ENCODE data around the gene AGPAT2.
"Not testable (repeated sequence)": the region's sequence is repeated elsewhere in the genome, so short reads cannot be mapped to it uniquely, and the experiment has no call there.

Gene AGPAT2

DNA sequence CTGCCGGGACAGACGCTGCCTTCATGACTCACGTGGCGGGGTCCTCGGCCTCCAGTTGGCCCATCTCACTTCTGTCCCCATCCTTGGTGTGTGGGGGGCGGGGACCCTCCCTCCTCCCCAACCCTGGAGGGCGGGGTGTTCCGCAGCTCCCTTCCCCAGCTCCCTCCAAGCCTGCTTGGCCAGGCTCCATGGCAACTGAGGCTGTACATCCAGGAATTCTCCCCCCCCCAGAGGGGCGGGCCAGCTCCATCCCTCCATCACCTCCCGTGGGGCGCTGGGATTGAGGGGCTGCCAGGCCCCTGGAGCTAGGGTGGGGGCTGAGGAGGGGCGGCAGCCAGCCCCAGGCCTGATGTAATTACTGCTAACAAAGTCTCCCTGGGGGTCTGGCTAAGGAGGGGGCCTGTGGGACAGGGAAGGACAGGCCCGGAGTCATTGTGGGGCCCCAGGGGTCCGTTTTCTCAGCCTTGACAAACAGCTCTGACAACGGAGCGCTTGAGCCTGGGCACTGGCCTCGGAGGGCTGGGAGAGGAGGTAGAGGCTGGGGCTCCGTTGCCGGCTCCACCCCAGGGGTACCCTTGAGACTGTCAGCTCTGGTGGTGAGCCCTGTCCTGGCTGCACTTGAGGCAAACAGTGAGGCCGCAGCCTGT lies 33.1 kb upstream of the AGPAT2 start:
- no peak for DNase-seq

DNA sequence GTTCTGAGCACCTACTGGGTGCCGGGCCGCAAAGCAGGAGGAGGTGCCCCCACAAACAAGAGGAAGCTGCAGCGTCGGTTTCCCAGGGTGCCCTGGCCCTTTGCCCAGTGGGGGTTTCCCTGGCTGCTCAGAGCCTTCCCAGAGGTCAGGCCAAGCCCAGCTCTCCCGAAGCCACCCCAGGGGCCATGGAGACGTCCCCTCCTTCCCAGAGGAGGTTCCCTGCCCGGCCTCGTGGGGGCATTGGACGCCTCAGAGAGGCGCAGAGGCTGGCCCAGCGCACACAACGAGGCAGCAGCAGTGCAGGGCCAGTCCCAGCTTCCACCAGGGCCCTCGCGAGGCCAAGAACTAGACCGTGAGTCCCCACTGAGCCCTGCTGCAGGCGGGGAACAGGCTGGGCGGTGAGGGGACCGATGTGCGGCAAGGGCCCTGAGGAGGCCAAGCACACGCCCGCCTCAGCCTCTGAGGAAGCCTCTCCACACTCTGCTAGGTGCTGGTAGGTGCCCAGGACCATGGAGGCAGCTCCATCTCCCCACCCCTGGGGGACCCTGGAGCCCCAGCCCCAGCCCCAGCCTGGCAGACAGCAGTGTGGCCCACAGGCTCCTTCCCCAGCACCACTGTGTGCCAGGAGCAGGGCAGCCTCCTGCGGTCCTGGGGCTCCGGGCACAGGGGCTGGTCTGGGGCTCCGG lies 32.1 kb upstream of the AGPAT2 start:
- DNase-seq, result peak; percentile 61

GRCh38 chr9:136718345-136719194 lies 31.3 kb upstream of the AGPAT2 start:
- no peak for DNase-seq

DNA sequence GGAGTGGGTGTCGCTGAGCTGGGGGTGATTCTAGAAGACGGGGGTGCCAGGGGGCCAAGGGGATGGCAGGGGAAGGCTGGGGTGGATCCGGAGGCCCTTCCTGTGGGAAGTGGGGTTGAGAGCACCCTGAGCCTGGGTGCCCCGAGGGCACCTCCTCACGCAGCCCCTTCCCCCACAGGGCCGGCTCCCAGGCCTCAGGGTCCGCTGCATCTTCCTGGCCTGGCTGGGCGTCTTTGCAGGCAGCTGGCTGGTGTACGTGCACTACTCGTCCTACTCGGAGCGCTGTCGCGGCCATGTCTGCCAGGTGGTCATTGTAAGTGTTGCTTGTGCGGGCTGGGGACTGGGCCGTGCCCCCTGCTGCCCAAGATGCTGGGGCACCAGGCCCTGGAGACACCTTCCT lies 30.1 kb upstream of the AGPAT2 start:
- no peak for DNase-seq

- no peak for DNase-seq
Measured at GRCh38 chr9:136714893-136715274, 27.6 kb upstream of the AGPAT2 start.

DNA sequence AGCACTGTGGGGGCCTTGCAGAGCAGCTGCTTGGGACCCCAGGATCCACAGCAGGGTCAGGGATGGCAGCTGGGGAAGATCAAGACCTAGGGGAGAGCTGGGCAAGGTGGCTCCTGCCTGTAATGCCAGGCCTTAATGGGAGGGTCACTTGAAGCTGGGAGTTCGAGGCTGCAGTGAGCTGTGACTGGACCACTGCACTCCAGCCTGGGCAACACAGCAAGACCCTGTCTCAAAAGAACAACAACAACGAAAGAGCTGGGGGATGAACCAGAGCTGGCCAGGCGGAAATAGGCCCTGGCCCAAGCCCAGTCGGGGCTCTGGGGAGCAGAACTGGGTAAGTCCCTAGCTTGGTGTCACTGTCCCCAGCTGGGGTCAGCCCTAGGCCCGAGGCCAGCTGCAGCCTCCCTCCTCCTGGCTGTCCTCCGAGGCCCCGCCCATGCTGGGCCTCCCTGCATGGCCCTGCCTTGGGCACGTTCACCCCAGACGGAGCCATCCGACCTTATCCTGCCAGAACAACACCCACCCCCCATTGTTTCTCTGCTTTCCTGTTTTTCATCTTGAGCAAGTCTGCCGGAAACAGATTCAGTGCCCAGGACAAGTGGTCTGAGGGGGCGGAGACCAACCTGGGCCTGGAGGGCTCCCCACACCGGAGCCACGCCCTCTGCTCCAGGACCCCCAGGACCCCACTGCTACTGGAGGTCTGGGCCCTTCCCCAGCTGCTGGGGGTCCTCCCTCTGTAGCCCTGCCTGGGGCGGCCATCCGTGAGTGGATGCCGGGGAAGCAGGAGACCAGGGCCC lies 27.0 kb upstream of the AGPAT2 start:
- DNase-seq, result no peak

DNA sequence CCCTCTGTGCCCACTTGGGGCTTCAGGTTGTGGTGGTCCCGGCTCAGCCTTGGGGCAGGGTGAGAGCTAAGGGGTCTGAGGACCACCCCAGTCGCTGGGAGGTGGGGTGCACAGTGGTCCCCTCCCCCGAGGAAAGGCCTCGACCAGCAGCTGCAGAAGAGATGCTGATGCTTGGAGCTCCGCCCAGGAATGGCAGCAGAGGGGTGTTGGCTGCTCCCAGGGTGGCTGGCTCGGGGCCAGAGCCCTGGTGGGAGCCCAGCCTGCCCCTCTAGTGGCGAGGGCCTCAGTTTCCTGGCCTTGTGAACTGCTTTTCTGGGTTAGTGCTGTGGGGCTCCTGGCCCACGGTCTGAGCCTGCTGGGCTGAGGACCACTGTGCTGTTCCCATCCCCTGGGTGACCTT lies 26.3 kb upstream of the AGPAT2 start:
- DNase-seq, result no peak

DNA sequence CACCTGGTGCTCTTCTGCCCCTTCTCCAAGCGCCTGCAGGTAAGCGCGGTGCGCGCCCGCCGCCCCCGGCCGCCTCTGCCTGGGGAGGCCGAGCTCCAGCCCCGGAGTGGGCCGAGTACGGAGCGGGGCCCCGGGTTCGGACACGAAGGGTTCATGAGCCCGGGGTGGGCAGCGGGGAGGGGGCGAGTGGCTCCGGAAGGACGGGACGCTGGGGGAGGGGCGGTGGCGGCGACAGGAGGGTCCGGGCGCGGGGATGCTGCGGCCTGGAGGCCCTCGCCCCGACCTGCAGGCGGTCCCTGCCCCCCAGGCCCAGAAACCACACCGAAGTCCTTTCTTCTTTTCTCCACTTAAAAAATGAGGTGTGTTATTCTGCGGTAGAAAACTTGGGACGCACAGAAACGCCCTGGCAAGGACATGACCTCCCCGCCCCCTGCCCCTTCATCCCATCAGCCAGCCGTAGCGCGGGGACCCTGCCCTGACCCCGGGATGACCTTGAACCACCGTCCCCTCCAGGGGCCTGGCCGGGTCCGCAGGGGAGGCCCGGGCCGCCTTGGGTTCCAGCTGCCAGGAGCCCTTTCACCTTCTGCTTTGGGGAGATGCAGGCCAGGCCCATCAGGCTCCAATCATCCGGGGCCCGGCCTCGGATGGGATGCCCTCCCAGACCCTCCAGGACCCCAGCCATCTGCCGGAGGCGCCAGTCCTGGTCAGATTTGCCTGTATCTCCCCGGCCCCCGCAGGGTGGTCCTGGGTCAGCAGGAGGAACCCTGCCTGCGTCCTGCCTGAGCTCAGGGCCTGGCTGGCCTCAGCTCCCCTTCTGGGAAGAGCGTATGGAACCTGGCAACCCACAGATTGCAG lies 25.7 kb upstream of the AGPAT2 start:
- DNase-seq, result no peak

GRCh38 chr9:136711751-136712689 lies 24.8 kb upstream of the AGPAT2 start, which contains the start of gene DIPK1B:
Gene DIPK1B, plus strand, starts transcription at chr9:136712572. Its CDS starts 94 bp downstream, at chr9:136712666.
- DNase-seq, result no peak

DNA sequence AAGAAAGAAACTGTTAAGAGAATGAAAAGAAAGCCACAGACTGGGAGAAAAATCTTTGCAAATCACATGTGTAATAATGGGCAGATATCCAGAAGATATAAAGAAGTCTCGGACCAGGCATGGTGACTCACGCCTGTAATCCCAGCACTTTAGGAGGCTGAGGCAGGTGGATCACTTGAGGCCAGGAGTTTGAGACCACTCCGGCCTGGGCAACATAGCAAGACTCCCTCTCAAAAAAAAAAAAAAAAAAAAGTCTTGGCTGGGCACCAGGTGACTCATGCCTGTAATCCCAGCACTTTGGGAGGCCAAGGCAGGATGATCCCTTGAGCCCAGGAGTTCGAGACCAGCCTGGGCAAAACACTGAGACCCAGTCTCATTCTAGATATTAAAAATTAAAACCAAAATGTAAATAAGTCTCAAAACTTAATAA lies 24.0 kb upstream of the AGPAT2 start:
- DNase-seq, result not testable (repeated sequence)

DNA sequence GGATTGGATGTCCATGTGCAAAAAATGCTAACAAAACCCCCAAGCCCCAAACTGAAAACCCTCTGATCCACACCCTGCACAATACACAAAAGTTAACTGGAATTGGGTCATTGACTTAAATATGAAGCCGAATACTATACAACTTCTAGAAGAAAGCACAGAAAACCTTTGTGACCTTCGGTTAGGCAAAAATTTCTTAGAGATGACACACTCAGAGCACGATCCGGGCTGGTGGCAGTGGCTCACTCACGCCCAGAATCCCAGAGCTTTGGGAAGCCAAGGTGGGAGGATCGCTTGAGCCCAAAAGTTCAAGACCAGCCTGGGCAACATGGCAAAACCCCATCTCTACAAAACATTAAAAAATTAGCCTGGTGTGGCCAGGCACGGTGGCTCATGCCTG lies 23.3 kb upstream of the AGPAT2 start:
- no peak for DNase-seq

DNA sequence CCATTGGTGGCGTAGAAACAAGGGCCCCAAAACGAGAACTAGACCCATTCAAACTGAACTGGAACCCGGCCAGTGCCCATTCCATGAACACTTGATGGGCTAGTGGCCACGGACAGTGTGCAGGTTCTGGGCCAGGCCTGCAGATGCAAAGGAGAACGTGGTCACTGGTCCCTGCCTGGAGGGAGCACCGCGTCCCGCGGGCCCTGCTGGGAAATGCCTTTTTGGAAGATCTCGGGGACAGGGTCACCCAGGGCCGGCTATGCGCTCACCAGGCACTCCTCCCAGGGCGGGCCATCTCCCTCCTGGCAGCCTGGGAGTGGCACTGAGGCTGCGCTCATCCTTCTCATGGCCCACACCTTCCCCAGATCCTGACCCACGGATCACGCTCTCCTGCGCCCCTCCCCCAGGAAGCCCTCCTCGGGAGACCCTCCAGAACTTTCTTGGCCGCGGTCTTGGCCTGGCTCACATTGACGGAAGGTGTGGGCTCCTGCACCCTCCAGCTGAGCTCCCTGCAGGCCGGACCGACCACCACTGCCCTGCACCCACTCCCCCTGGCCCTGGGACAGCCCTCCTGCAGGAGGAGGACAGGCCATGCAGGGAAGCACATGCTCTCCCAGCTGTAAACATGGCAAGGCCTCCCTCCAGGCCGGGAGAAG lies 22.3 kb upstream of the AGPAT2 start:
- DNase-seq, result no peak

GRCh38 chr9:136707849-136708517 lies 20.7 kb upstream of the AGPAT2 start:
- DNase-seq, result no peak

DNA sequence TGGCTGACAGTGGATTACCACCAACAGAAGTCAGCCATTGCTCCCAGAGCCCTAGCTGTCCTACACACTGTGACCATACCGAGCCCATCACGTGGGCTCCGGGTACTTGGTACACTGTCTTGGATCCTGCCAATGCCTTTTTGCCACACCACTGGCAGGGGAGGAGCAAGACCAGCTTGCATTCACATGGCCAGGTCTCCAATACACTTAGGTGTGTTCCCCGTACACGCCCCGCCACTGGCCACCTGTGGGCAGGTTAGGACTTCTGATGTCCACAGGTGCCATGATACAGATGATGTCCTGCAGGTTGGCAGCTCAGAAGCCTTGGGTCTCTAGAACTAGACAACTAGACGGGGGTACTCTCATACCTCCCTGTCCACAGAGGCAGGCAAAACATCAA lies 19.8 kb upstream of the AGPAT2 start:
- DNase-seq, result no peak

DNA sequence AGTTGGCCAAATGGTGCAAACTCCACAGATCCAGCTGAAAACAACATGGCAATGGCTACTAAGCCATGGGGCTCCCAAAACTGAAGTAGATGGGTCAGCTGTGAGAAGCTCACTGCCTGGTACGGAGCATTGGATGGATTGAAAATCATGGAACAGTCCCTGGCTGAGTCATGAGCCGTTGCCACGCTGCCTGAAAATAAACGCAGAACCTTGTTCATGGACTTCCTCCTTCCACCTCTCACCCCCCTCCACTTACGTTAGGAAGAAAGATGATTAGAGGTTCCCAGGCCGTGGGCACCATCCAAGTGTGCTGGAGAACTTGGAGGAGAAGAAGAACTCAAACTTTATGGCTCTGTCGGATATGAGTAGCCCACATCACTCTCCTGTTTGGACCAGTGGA lies 18.3 kb upstream of the AGPAT2 start:
- peak; percentile 56 for DNase-seq

GRCh38 chr9:136704741-136705140 lies 17.5 kb upstream of the AGPAT2 start:
- DNase-seq, result not testable (repeated sequence)

- DNase-seq, result peak; percentile 62
Measured at GRCh38 chr9:136703276-136703860, 16.1 kb upstream of the AGPAT2 start.

DNA sequence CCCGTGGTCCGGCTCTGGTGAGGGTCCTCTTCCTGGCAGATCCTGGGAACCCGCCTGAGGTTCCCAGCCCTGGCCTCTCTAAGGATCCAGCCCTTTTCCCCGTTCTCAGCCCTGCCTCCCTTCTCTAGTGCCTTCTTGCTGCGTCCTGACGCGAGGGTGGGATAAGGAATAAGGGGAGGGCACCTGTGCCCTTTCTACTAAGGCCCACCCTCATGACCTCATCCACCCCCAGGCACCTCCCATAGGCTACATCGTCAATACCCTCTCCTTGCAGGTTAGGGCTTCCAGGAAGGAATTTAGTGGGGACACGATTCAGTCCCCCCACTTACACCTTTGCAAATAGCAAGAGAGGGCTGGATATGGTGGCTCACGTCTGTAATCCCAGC lies 14.4 kb upstream of the AGPAT2 start:
- DNase-seq, result no peak
